ENCODE results near the gene RBBP9.

DNA sequence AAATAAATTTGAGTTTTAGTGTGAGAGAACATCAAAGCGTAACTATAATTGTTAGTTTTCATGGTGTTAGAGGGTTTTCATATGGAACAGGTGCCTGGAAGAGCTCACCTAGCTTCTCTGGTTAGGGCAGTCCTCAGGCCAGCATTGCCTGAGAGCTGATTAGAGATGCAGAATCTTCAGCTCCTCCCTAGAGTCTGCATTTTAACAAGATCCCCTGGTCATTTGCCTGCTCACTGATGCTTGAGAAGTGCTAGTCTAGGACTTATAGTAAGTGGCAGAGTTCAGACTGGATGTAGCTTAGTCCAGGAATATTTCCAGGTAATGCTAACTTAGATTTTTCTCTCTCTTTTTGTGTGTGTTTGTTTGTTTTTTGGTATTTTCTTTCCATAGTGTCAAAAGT, 48.5 kb upstream of the RBBP9 start:
- no peak for TF ChIP-seq EP300 (conservative IDR thresholded peaks at IDR 0.05; ENCODE audit: poor library complexity, severe bottlenecking)
- no peak for TF ChIP-seq SMC3 (conservative IDR thresholded peaks at IDR 0.05; ENCODE audit: poor library complexity)
- TF ChIP-seq EZH2 (IDR thresholded peaks at IDR 0.05; ENCODE audit: borderline replicate concordance, insufficient read depth, low read length, poor library complexity, severe bottlenecking) = no peak
- no peak for TF ChIP-seq CTCF (IDR thresholded peaks at IDR 0.05; ENCODE audit: poor library complexity, severe bottlenecking)
- no peak for TF ChIP-seq POLR2AphosphoS5 (IDR thresholded peaks at IDR 0.05)
- TF ChIP-seq MXI1 (conservative IDR thresholded peaks at IDR 0.05; ENCODE audit: poor library complexity, severe bottlenecking) = no peak
